Right cardiac atrium (tissue), 5 donors: ENCODE data around the gene SLC35B2. TPM values are rescaled to one million over a fixed set of nuclear protein-coding genes. Genes with fewer than 3 reads are reported as not detected.
A peak's percentile ranks its signal among the peaks of the same experiment; 100 is the strongest.
"Not testable (repeated sequence)": the region's sequence is repeated elsewhere in the genome, so short reads cannot be mapped to it uniquely, and the experiment has no call there.

ENCODE experiments used
- ATAC-seq, 2 donors: fragments of 200-7000 bp; cut with Tn5 transposase; one replicate each; pipeline versions ENCODE4 v1.8.0 to v1.9.1; 2020; ENCODE audit warnings: moderate library complexity in 2 of 2, mild to moderate bottlenecking in 1 of 2
- DNase-seq, 3 donors: peaks; one replicate each; pipeline ENCODE4 v3.0.0-alpha.2; 2020
- H3K27ac ChIP-seq: one replicate; pipeline ENCODE4 v1.5.1; 2013; ENCODE audit warnings: mild to moderate bottlenecking, low read length, control low read depth, moderate library complexity
- H3K27me3 ChIP-seq: one replicate; pipeline ENCODE4 v1.6.1; 2013; ENCODE audit not compliant: control insufficient read depth, insufficient read depth
- H3K4me1 ChIP-seq: one replicate; pipeline ENCODE4 v1.6.1; 2013; ENCODE audit warnings: low read length; ENCODE audit not compliant: control insufficient read depth, insufficient read depth
- H3K4me3 ChIP-seq: one replicate; pipeline ENCODE4 v1.5.1; 2013; ENCODE audit warnings: low read length, control low read depth
- H3K9me3 ChIP-seq: one replicate; pipeline ENCODE4 v1.6.1; 2013; ENCODE audit warnings: low read length; ENCODE audit not compliant: control insufficient read depth
- WGBS: extraction: QIAGEN DNeasy Blood & Tissue Kit; methylation state at CpG from one replicate; pipeline ENCODE4 v1.1.7; 2013; 5-methylcytosine and 5-hydroxymethylcytosine counted together
- intact Hi-C, 4 donors: fragments of 100-400 bp; cut with DNase I; formaldehyde crosslinking; loops; one replicate each; pipeline versions ENCODE4 v1.11.0 to v1.14.0; 2022 to 2023
- polyA plus RNA-seq: library from polyadenylated mRNA; stranded (reverse); fragments of 200-250 nt; gene quantifications from one replicate; pipeline ENCODE4 v1.2.3, GENCODE V29; 2013
- total RNA-seq, 4 donors: library from RNA; stranded (reverse); fragmentation: NEBNext Ultra II Directional; extraction: Animal tissue kit (Norgen Biotek cat#: 25700); gene quantifications; one replicate each; pipeline ENCODE4 v1.2.1, GENCODE V29; 2021
- donor health status: healthy with polysubstance abuse.
- donor health status: DM: no; HTN: yes; CAD: no.
- donor health status: DM: no; HTN: no; CAD: no.
- donor health status: DM: no; HTN: yes; CAD: no; lungs with severe emphysema.
- donor health status: DM: yes; HTN: yes; CAD: no.

Gene SLC35B2
- total and polyA plus RNA-seq, 5 donors, result 15.8 to 25.2 (median 21.8) TPM

DNA sequence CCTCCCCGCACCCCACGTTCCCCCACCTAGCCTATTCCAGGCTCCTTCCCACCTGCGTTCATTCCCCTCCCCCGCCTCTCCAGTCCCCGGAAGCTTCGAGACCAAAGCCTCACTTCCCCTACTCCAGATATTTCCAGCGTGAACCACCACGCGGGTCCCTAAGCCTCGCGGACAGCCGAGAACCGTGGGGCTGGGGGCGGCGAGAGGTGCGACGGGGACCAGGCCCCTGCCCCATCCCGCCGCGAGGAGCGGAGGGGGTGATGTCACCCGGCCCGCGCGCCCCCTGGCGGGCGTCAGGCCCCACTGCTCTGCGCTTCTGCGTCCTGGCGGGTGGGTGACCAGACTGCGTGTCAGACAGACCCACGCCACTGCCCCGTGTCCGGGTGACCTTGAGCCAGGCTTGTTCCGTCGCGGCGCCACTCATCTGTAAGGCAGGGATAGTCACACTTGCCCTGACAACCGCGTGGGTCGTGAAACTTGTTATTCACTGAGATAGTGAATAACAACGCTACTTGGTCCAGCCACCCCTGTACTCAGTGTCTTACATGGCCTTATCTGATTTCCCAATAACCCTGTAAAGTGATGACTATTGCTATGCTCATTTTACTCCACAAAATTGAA lies 19.4 kb downstream of the SLC35B2 start:
- H3K27me3 ChIP-seq, result no peaks in the 10 kb centered on the region
- DNase-seq, result peak; percentile 85 to 94 (median 93)
- H3K4me1 ChIP-seq, result peaks cover 13% of the 10 kb centered on the region
- peak overlapping the region; percentile 97 for H3K27ac ChIP-seq
- 1% methylated on average over 42 of the region's 42 CpGs for WGBS
- intact Hi-C loops, result loop anchor here in 2 of 4 donors (10.0 kb wide), 1 partner anchor 143 kb away; no protein-coding TSS in a partner anchor
- peak; percentile 87 to 89 for ATAC-seq
- peak overlapping the region; percentile 54 for H3K4me3 ChIP-seq
- no peaks in the 10 kb centered on the region for H3K9me3 ChIP-seq

DNA sequence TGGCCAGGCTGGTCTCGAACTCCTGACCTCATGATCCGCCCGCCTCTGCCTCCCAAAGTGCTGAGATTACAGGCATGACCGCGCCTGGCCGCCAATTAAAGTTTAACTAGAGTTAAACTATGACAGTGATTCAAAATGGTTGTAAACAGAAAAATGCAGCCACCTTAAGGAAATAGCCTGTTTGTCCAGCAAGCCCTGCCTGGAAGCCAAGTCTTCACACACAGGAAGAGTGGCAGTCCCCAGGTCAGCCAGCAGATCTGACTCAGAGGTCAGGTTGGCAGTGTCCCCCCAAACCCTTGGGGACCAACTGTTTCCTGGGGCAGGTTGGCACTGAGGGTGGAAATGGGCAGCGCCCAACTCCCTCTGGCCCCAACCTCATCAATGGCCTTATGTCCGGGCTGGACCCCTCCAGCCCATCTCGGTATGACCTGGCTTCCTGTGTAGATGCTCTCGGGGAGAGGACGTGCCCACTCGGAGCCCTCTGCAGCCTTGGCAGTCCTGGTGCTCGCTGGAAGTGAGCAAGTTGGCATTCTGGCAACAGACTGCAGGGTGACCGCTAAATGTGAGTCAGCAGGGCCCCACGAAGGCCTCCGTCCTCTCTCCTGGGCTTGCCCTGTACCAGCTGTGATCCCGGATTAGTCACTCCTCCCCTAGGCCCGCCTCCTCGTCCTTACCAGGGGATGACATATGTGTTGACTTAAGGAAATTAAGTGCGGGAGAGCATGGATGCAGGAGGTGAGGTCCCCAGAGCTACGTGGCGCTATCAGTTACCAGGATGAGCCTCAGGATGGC lies 20.1 kb downstream of the SLC35B2 start:
- DNase-seq, result peak; percentile 92 to 95 (median 93)
- intact Hi-C loops, result loop anchor here in 2 of 4 donors (10.0 kb wide), 1 partner anchor 142 kb away; no protein-coding TSS in a partner anchor
- Histone ChIP-seq H3K9me3 (no peaks in the 10 kb centered on the region), H3K27ac (peak overlapping the region; percentile 97), H3K4me1 (peaks cover 13% of the 10 kb centered on the region), H3K4me3 (peak overlapping the region; percentile 54), H3K27me3 (no peaks in the 10 kb centered on the region)
- ATAC-seq, result peak; percentile 90 to 93
- 33% methylated on average over 22 of the region's 22 CpGs for WGBS

DNA sequence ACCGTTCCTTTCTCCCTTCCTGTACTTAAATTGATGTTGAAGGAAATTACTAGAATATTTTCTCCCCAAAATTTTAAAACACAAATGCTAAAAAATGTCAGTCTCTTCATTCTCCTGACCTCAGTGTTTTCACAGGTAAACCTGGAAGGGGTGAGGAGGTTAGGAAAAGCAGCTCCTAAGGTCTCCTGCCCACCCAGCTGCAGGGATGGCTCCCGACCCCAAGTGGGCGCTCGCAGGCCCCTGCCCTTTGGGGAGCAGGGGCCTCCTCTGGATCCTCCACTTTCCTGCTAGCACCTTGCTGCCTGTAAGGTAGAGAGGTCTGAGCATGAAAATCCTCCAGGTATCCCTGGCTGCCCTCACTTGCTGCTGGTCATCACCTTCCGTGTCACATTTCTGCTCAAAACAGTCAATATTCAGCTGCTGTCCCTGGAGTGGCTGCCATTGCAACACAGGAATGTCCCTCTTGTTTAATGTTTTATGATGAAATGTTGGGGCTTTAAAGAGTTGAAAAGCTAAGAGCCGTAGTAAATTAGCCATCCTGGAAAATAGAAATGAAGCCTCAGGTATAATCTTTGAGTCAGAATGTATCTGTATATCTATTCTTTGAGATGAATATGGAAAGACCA lies 21.3 kb downstream of the SLC35B2 start:
- no peak overlapping the region for H3K4me3 ChIP-seq
- H3K27me3 ChIP-seq, result no peaks in the 10 kb centered on the region
- 88% methylated on average over 6 of the region's 6 CpGs for WGBS
- no peak overlapping the region for H3K27ac ChIP-seq
- peaks cover 13% of the 10 kb centered on the region for H3K4me1 ChIP-seq
- DNase-seq, result peak in 1 of 3 donors; percentile 38
- ATAC-seq, result no peak
- intact Hi-C loops, result loop anchor here in 2 of 4 donors (10.0 kb wide), 1 partner anchor 141 kb away; no protein-coding TSS in a partner anchor
- no peaks in the 10 kb centered on the region for H3K9me3 ChIP-seq

DNA sequence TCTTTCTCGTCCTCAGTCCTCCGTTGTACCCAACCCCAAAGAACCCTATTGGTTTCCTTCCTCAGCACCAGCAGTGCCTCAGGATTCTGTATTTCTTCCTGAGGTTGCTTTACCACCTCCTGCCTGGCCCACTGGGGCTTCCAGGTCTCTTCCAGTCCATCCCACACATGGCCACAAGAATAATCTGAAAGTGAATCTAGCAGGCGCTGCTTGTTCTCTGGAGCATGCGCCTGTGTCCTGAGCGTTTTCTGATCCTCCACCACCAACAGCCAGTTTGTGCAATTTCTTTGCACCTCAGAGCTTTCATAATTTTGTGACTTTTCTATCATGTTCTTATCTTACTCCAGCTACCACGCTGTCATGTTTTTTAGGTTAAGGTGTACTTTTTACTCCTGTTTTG lies 22.1 kb downstream of the SLC35B2 start:
- intact Hi-C loops, result loop anchor here in 2 of 4 donors (10.0 kb wide), 1 partner anchor 140 kb away; no protein-coding TSS in a partner anchor
- no peak for ATAC-seq
- Histone ChIP-seq H3K4me1 (peaks cover 13% of the 10 kb centered on the region), H3K27ac (peak overlapping the region; percentile 69), H3K27me3 (no peaks in the 10 kb centered on the region), H3K9me3 (no peaks in the 10 kb centered on the region), H3K4me3 (no peak overlapping the region)
- 68% methylated on average over 6 of the region's 6 CpGs for WGBS
- peak in 1 of 3 donors; percentile 5 for DNase-seq

DNA sequence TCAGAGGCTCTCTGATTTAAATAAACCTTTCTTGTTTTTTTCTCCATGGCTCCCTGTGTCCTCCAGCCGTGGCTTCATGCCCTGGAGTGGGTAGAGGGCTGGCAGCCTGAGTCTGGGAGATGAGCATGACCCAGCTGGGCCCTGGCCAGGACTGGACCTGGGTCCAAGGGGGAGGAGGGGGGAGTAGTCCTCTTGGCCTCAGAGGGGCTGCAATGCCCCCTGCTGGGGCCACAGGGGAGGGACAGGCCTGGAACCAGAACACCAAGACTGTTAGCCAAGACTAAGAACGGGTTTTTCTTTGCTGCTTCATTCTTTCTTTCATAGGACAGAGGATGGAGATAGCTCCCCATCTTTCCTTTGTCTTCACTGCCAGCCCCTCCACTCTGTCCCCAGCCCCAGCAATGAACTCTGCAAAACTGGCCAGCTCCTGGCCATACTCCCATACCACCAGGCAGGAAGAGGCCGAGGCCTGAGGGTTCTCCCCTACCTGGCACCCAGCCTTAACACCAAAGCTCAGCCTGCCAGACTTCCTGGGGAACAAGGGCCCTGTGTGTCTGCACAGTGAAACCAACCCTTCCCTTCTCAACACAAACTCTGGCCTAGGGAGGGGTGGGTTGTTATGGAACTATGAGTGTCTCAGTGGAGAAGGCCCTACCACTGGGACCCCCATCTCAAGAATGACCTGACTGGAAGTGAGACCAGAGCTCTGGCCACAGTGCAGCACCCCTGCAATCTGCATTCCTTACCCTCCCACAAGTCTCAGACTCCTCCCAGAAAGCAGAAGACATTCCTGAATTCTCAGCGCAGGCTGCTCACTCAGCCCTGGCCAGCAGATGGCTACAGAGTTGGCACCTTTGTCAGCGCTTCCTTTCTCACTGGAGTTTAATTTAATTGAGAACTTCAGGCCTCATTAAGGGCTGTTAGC lies 23.0 kb downstream of the SLC35B2 start:
- H3K9me3 ChIP-seq, result no peaks in the 10 kb centered on the region
- intact Hi-C loops, result loop anchor here (5.0 to 10.0 kb wide), 2 partner anchors 62 to 140 kb away; no protein-coding TSS in a partner anchor
- H3K4me3 ChIP-seq, result no peak overlapping the region
- DNase-seq (peak; percentile 86 to 96 (median 94)), ATAC-seq (peak; percentile 53 to 64)
- H3K4me1 ChIP-seq, result peaks cover 13% of the 10 kb centered on the region
- no peaks in the 10 kb centered on the region for H3K27me3 ChIP-seq
- H3K27ac ChIP-seq, result peak overlapping the region; percentile 69
- WGBS, result 22% methylated on average over 5 of the region's 5 CpGs

DNA sequence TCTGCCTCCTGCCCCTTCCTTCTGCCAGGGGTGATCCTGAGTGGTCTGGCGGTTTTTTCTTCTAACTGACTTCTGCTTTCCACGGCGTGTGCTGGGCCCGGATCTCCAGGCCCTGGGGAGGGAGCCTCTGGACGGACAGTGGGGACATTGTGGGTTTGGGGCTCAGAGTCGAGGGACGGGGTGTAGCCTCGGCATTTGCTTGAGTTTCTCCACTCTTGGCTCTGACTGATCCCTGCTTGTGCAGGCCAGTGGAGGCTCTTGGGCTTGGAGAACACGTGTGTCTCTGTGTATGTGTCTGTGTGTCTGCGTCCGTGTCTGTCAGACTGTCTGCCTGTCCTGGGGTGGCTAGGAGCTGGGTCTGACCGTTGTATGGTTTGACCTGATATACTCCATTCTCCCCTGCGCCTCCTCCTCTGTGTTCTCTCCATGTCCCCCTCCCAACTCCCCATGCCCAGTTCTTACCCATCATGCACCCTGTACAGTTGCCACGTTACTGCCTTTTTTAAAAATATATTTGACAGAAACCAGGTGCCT lies 23.7 kb downstream of the SLC35B2 start:
- H3K27ac ChIP-seq, result peak overlapping the region; percentile 69
- no peak overlapping the region for H3K4me3 ChIP-seq
- ATAC-seq (peak in 1 of 2 donors; percentile 0), DNase-seq (peak in 2 of 3 donors; percentile 50 to 62)
- H3K4me1 ChIP-seq, result peaks cover 13% of the 10 kb centered on the region
- H3K27me3 ChIP-seq, result no peaks in the 10 kb centered on the region
- no peaks in the 10 kb centered on the region for H3K9me3 ChIP-seq
- WGBS, result 37% methylated on average over 14 of the region's 14 CpGs
- intact Hi-C loops, result loop anchor here (5.0 to 10.0 kb wide), 2 partner anchors 61 to 139 kb away; no protein-coding TSS in a partner anchor

DNA sequence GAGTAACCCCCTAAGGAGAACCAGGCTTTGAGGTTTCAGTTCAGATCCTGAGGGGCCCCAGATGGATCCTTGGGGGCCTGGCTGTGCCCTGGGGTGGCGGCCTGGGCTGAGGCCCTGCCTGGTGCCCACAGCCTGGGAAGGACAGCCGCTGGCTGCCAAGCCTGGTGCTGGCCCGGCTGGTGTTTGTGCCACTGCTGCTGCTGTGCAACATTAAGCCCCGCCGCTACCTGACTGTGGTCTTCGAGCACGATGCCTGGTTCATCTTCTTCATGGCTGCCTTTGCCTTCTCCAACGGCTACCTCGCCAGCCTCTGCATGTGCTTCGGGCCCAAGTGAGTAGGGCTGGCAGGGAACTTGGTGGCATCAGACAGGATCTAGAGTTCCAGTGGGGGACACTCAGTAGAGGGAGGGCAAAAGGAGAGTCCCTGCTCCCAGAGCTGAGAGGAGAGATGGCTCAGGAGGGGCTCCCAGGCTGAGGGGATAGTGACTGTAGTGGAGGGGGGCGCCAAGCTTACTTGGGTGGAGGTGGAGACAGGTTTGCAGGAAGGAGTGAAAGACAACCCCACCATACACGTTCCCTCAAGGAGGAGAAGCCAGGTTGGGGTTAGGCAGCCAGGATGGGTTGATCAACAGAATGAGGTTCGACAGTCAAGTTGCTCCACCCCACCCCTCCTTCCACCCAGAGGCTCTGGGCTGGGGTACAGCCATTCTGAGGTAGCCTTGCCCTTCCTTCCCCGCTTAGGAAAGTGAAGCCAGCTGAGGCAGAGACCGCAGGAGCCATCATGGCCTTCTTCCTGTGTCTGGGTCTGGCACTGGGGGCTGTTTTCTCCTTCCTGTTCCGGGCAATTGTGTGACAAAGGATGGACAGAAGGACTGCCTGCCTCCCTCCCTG lies 24.4 kb downstream of the SLC35B2 start:
- Histone ChIP-seq H3K4me3 (no peak overlapping the region), H3K27ac (peak overlapping the region; percentile 69), H3K9me3 (no peaks in the 10 kb centered on the region), H3K4me1 (peaks cover 13% of the 10 kb centered on the region), H3K27me3 (no peaks in the 10 kb centered on the region)
- intact Hi-C loops, result loop anchor here (5.0 to 10.0 kb wide), 2 partner anchors 61 to 138 kb away; no protein-coding TSS in a partner anchor
- WGBS, result 77% methylated on average over 16 of the region's 16 CpGs
- ATAC-seq, result no peak
- DNase-seq, result peak in 2 of 3 donors; percentile 34 to 55

DNA sequence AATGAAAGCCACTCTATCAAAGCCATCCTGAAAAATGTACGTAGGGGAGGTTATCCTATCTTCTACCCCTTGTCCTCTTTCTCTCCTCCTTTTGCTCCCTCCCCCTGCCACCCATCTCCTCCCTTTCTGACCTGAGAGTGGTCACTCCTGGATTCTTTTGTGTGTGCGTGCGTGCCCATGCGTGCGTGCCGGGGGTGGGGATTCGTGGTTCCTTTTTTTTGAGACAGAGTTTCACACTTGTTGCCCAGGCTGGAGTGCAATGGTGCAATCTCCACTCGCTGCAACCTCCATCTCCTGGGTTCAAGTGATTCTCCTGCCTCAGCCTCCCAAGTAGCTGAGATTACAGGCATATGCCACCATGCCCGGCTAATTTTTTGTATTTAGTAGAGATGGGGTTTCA lies 25.9 kb downstream of the SLC35B2 start:
- not testable (repeated sequence) for H3K9me3 ChIP-seq, H3K27ac ChIP-seq, ATAC-seq, H3K27me3 ChIP-seq, H3K4me3 ChIP-seq
- WGBS, result 84% methylated on average over 9 of the region's 9 CpGs
- intact Hi-C loops, result loop anchor here (5.0 to 10.0 kb wide), 2 partner anchors 59 to 137 kb away; no protein-coding TSS in a partner anchor
- peak in 1 of 3 donors; percentile 37 for DNase-seq
- H3K4me1 ChIP-seq, result peaks cover 12% of the 10 kb centered on the region

DNA sequence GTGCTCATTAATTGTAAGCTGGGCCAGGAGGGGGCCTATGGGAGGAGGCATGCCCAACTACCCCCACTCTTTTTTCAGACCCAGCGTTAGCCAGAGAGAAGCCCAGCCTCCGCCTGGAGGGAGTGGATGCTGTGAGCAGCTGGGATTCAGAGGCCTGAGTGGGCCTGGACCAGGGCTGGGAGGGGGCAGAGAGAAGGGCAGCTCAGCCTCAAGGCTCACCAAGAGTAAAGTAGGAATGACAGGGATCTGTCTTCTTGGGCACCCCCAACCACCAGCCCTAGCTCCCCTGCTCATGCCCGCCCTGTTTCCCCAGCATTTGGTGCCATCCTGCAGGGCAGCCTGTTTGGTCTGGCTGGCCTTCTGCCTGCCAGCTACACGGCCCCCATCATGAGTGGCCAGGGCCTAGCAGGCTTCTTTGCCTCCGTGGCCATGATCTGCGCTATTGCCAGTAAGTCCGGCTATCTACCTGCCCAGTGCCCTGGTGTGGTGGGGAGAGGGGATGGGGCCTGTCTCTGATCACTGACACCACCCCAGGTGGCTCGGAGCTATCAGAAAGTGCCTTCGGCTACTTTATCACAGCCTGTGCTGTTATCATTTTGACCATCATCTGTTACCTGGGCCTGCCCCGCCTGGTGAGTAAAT lies 27.2 kb downstream of the SLC35B2 start:
- Histone ChIP-seq H3K27me3 (no peaks in the 10 kb centered on the region), H3K4me3 (no peak overlapping the region), H3K9me3 (no peaks in the 10 kb centered on the region), H3K4me1 (peaks cover 21% of the 10 kb centered on the region), H3K27ac (peak overlapping the region; percentile 72)
- ATAC-seq (no peak), DNase-seq (peak in 2 of 3 donors; percentile 35 to 40)
- WGBS, result 84% methylated on average over 10 of the region's 10 CpGs
- intact Hi-C loops, result loop anchor here (5.0 to 10.0 kb wide), 2 partner anchors 58 to 135 kb away; no protein-coding TSS in a partner anchor
